Effector CD8-positive, alpha-beta T cell (primary cell): Measurements from ENCODE around the gene CAPZB.

ENCODE experiments used
- DNase-seq: peaks from one replicate; lab custom pipeline; 2025; lab: John Stamatoyannopoulos, UW

Gene CAPZB

GRCh38 chr1:19346026-19346425, 139.3 kb downstream of the CAPZB start:
- DNase-seq = no peak

GRCh38 chr1:19345391-19345790, 139.9 kb downstream of the CAPZB start:
- DNase-seq = no peak

GRCh38 chr1:19344831-19345230, 140.5 kb downstream of the CAPZB start:
- DNase-seq = no peak

- peak; percentile 13 for DNase-seq
Observed at GRCh38 chr1:19344372-19344810, 140.9 kb downstream of the CAPZB start.

- no peak for DNase-seq
Observed at GRCh38 chr1:19343617-19344350, 141.6 kb downstream of the CAPZB start.

GRCh38 chr1:19342894-19343616, 142.3 kb downstream of the CAPZB start:
- no peak for DNase-seq

GRCh38 chr1:19342062-19342750, 143.1 kb downstream of the CAPZB start:
- no peak for DNase-seq

GRCh38 chr1:19341201-19342061, 143.9 kb downstream of the CAPZB start:
- DNase-seq = peak; percentile 65

- DNase-seq = no peak
Observed at GRCh38 chr1:19340387-19340937, 144.9 kb downstream of the CAPZB start.

GRCh38 chr1:19339214-19339861, 146.0 kb downstream of the CAPZB start:
- DNase-seq = no peak

GRCh38 chr1:19338323-19338762, 147.0 kb downstream of the CAPZB start:
- no peak for DNase-seq

GRCh38 chr1:19337289-19337688, 148.1 kb downstream of the CAPZB start:
- no peak for DNase-seq

- DNase-seq = no peak
Observed at GRCh38 chr1:19336543-19336942, 148.8 kb downstream of the CAPZB start.

- DNase-seq = no peak
Observed at GRCh38 chr1:19333587-19334354, 151.6 kb downstream of the CAPZB start.

- no peak for DNase-seq
Observed at GRCh38 chr1:19332832-19333231, 152.5 kb downstream of the CAPZB start.

- no peak for DNase-seq
Observed at GRCh38 chr1:19331262-19331878, 154.0 kb downstream of the CAPZB start.

- no peak for DNase-seq
Observed at GRCh38 chr1:19330449-19331135, 154.7 kb downstream of the CAPZB start.

- no peak for DNase-seq
Observed at GRCh38 chr1:19329611-19330010, 155.7 kb downstream of the CAPZB start.

- no peak for DNase-seq
Observed at GRCh38 chr1:19329188-19329587, 156.2 kb downstream of the CAPZB start.
